NCI-H1417 (cell line): ENCODE measurements around the gene FAM209A.
"Not testable (repeated sequence)": the region's sequence is repeated elsewhere in the genome, so short reads cannot be mapped to it uniquely, and the experiment has no call there.

Source experiments
- DNase-seq, 3 experiments: peaks; one replicate each; lab custom pipeline; 2025; lab: John Stamatoyannopoulos, UW

Gene FAM209A, protein sequence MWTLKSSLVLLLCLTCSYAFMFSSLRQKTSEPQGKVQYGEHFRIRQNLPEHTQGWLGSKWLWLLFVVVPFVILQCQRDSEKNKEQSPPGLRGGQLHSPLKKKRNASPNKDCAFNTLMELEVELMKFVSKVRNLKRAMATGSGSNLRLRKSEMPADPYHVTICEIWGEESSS

GRCh38 chr20:56524444-56524843, at the start of gene FAM209A:
FAM209A (plus strand) TSS chr20:56524744; CDS start chr20:56524809, 65 bp downstream.
- not testable (repeated sequence) for DNase-seq

DNA sequence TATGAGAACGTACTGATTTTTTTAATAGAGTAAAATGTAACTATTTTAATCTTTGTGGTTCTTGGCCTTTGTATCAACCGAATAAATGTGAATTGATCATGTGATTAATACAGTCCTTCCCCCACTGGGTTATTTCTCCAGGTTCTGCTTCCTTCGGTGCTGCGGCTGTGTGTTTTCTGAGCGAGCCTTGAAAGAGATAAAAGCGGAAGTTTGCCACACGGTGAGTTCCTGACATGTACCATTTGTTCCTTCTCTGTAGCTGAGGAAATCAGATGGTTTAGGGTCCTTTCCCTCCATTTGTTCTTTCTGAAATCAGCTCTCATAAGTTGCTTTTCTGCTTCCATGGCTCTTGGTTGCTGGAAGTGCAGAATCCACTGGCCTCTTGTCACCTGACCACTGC, 40.6 kb upstream of the FAM209A start:
- no peak for DNase-seq

DNA sequence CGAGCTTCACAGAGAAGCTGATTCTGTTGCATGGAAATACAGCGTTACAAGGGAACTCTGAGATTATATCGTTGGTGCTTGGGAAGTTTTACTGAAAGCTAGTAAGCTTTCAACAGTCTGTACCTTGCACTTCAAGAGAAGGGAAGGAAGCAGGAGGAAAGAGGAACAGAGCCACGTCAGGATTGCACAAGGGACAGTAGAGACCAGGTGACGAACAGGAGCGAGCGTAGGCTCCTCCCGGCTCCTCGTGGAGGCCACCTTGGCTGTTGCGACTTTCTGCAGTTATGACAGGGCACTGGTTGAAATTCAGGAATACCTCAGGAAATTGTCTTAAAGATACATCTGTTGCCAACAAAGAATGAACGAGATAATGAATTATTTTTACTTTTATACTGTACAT, 37.3 kb upstream of the FAM209A start:
- no peak for DNase-seq

GRCh38 chr20:56488566-56488965, 36.0 kb upstream of the FAM209A start:
- no peak for DNase-seq

- no peak for DNase-seq
Observed at GRCh38 chr20:56501116-56501515, 23.4 kb upstream of the FAM209A start.

- no peak for DNase-seq
Observed at GRCh38 chr20:56503916-56504315, 20.6 kb upstream of the FAM209A start.

GRCh38 chr20:56504373-56505005, 20.1 kb upstream of the FAM209A start:
- DNase-seq = no peak

- DNase-seq = no peak
Observed at GRCh38 chr20:56506103-56506502, 18.4 kb upstream of the FAM209A start.

DNA sequence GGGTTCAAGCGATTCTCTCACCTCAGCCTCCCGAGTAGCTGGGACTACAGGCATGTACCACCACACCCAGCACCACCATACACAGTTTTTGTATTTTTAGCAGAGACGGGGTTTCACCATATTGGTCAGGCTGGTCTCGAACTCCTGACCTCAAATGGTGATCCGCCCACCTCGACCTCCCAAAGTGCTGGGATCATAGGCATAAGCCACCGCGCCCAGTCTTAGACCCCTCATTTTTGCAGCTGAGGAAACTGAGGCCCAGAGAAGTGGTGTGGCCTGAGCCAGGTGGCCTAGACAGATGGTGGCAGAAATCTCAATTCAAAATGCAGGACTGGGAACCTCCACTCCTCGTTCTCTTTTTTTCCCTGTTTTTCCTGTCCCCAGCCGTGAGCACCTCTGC, 12.6 kb upstream of the FAM209A start:
- DNase-seq = no peak

GRCh38 chr20:56513161-56514150, 11.1 kb upstream of the FAM209A start:
- DNase-seq = no peak

DNA sequence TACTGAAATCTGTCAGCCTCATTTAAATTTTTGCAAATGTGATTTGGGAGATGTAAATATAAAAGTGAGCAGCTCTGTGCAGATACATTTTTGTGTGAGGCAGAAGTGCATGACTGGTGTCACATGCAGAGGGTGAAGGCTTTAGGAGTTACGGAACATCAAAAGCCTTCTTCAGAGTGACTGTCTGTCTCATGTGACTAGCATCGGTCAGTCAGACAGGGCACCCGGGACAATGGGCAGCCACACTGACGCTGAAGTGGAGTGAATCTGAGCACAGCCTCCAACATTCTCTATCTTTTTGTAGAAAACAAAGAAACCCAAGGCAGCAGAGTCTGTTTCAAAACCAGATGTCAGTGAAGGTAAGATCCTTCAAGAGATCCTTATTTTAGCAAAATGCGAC, 7.9 kb upstream of the FAM209A start:
- no peak for DNase-seq

- DNase-seq = no peak
Observed at GRCh38 chr20:56517211-56517610, 7.3 kb upstream of the FAM209A start.

DNA sequence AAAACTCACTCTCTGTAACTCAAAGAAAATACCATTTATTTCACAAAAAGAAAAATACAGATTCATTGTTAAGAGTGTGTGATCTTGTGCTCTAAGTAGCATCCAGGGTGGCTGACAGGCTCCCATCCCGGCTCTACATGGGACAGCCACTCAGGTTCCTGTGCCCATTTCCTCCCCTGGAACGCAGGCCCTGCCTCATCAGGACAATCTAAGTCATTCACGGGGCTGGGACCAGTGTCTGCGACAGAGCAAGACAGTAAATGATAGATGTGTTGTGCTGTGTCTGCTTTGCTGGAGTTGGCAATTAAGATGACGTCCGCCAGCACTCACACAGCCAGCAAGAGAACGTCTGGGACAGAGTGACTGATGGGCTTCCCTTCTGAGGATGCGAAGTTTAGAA, 6.9 kb upstream of the FAM209A start:
- no peak for DNase-seq

GRCh38 chr20:56518126-56518525, 6.4 kb upstream of the FAM209A start:
- no peak for DNase-seq

DNA sequence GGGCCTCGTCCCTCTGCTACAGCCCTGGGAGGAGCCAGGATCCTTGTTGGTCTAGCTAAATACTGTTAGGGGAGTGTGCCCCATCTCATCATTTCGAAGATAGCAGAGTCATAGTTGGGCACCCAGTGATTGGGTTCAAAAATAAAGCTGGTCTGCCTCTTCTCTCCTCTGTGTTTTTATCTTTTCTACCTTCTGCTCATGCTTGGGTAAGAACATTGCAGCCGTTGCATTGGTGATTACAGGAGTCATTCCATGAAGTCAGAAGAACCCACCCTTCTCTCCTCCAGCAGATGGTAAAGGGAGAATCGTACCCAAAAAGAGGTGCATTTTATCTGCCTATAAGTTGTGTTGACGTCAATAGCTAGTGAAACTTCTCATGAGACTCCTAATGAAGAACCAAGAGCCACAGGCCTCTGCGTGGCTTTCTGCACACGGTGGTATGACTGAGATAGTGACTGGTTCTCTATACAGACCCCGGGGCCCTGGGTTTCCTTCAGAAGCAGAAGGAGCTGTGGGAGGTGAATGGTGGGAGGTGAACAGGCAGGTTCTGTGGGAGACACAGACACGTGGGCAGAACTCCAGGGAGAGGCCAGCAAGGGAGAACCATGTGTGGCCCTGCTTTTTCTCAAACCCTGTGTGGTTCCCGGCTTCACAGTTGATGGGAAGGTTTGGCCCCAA, 5.7 kb upstream of the FAM209A start:
- DNase-seq = no peak

DNA sequence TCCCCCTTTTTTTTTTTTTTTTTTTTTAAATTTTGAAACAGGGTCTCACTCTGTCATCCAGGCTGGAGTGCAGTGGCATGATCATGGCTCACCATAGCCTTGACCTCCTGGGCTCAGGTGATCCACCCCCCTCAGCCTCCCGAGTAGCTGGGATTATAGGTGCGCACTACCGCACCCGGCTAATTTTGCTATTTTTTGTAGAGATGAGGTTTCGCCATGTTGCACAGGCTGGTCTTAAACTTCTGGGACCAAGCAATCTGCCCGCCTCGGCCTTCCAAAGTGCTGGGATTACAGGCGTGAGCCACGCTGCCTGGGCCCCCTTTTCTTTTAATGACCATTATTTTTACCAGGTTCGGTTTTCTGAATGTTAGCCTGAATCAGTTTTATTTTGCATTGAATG, 5.0 kb upstream of the FAM209A start:
- no peak for DNase-seq

DNA sequence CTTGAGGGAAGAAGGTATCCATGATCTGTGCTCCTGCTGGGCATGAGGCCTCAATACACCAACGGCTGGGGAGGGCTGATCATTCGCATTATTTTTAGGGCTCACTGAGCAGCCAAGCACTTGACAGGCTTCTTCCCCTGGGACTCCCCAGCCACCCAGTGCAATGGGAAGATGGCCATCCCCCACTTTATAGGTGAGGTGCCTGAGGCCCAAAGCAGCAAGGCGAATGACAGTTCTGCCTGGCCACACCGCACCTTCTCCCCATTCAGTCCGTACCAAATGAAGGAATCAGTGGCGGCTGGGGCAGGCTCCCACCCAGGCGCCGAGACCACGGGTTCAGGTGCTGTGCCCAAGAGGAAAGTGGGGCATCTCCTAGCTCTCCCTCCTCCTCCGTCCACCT, 4.4 kb upstream of the FAM209A start:
- DNase-seq = no peak

DNA sequence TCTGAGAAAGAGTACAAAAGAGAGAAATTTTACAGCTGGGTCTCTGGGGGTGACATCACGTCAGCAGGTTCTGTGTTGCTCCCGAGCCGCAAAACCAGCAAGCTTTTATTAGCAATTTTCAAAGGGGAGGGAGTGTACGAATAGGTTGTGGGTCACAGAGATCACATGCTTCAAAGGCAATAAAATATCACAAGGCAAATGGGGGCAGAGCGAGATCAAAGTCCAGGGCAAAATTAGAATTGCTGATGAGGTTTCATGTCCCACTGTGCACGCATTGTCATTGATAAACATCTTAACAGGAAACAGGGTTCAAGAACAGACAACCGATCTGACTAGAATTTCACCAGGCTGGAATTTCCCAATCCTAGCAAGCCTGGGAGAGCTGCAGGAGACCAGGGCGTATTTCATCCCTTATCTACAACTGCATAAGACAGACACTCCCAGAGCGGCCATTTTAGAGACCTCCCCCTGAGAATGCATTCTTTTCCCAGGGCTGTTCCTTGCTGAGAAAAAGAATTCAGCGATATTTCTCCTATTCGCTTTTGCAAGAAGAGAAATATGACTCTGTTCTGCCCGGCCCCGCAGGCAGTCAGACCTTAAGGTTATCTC, 3.7 kb upstream of the FAM209A start:
- not testable (repeated sequence) for DNase-seq

DNA sequence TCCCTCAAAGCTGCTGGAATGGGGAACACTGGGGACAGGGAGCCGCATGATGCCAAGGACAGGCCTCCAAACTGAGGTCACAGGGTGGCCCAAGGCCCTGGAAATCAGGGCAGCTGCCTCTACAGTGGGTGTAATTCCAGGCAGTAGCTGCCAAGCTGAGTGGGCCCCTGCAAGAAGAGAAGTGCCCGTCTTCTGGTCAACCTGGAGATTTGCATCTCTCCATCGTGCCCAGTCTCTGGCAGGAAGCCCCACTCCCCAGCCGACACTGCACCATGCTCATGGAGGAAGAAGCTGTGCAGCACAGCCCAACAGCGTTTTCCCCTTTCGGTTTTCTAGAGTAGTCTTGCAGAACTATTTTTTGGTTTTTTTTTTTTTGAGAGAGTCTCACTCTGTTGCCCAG, 2.2 kb upstream of the FAM209A start:
- DNase-seq = no peak

- DNase-seq = no peak
Observed at GRCh38 chr20:56527521-56527920, 3.0 kb downstream of the FAM209A start.

GRCh38 chr20:56532946-56533345, 8.4 kb downstream of the FAM209A start, which contains the start of gene FAM209B:
FAM209B (plus strand) TSS chr20:56533246; CDS start chr20:56533342, 96 bp downstream.
- DNase-seq = not testable (repeated sequence)

DNA sequence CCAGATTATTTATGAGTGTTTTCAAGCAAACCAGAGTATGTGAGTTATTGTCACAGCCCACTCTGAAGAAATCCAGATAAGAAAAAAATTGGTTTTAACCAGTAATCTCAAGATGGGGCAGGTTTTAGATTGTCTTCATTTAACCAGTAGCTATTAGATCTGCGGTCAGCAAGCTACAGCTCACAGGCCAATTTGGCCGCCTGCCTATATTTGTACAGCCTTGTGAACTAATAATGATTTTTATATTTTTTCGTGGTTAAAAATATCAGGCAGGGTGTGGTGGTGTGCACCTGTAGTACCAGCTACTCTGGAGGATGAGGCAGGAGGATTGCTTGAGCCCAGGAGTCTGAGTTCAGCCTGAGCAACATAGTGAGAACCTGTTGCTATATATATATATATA, 13.5 kb downstream of the FAM209A start:
- no peak for DNase-seq
